ENCODE results near the gene KIAA0232.

The KIAA0232 gene

DNA sequence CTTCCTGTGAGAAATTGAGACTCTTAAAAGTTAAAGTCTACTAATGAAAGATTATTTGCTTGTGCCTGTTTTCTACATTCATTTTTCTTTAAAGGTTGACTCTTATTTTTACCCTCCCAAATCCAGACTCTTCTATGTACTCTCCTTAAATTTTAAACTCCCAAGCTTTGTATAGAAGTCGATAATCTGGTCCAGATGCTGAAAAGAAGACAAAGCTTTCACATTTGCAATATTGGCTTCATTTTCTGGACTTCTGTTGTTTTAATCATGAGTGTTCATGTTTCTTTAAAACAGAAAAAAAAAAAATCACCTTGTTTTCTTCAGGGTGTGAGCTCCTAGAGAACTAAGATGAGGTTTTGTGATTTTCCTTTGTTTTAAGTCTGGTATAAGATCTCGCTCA is 73.9 kb downstream of the KIAA0232 start:
- in situ Hi-C loops (cut with HindIII; ENCODE audit: low sequenced_read_pairs), result no loop called here
- TF ChIP-seq, protein P1, sequence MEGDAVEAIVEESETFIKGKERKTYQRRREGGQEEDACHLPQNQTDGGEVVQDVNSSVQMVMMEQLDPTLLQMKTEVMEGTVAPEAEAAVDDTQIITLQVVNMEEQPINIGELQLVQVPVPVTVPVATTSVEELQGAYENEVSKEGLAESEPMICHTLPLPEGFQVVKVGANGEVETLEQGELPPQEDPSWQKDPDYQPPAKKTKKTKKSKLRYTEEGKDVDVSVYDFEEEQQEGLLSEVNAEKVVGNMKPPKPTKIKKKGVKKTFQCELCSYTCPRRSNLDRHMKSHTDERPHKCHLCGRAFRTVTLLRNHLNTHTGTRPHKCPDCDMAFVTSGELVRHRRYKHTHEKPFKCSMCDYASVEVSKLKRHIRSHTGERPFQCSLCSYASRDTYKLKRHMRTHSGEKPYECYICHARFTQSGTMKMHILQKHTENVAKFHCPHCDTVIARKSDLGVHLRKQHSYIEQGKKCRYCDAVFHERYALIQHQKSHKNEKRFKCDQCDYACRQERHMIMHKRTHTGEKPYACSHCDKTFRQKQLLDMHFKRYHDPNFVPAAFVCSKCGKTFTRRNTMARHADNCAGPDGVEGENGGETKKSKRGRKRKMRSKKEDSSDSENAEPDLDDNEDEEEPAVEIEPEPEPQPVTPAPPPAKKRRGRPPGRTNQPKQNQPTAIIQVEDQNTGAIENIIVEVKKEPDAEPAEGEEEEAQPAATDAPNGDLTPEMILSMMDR (IDR thresholded peaks at IDR 0.05; ENCODE audit: low read depth, low read length, missing control alignments), result no peak
- no peak for DNase-seq (ENCODE audit: low read depth)
- no peak overlapping the region for H3K4me3 ChIP-seq (ENCODE audit: low read depth, low read length)

DNA sequence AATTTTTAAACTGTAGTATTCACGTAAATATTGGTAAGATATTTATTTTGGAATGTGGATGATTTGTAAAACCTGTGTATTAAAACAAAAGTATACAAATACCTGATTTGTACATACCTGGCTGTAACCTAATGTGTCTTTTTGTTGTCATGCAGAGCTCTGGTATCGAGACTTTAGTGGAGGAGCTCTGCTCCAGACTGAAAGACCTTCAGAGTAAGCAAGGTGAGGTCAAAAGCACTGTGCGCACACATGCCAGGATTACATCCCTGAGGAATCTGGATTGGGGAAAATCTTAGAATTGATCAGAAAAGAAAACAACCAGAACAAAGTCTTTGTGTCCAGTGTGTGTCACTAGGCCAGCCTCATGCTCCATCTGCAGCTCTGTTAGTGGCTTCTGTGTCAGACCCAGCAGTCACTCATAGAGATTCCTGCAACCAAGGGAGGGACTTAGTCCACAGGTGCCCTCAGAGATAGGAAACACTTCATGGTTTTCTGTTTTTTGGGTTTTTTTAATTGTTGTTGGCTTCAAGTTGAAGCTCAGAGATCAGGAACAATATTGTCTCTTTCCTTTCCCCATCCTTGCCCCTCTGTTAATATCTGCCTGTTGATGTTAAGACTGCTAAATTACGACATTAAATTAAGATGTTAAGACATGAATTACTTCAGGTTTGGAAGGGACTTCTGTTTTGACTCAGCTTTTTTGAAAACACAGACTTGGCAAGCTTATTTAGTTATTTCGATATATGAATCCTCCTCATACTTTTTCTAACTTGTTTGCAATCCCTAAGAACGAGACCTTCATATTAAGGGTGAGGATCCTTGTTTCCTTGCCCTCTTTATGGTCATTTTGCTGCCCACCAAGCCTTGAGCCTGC is 74.7 kb downstream of the KIAA0232 start:
- in situ Hi-C loops (cut with HindIII; ENCODE audit: low sequenced_read_pairs), result no loop called here
- TF ChIP-seq, protein P1 (IDR thresholded peaks at IDR 0.05; ENCODE audit: low read depth, low read length, missing control alignments), result no peak
- no peak for DNase-seq (ENCODE audit: low read depth)
- H3K4me3 ChIP-seq (ENCODE audit: low read depth, low read length), result no peak overlapping the region

DNA sequence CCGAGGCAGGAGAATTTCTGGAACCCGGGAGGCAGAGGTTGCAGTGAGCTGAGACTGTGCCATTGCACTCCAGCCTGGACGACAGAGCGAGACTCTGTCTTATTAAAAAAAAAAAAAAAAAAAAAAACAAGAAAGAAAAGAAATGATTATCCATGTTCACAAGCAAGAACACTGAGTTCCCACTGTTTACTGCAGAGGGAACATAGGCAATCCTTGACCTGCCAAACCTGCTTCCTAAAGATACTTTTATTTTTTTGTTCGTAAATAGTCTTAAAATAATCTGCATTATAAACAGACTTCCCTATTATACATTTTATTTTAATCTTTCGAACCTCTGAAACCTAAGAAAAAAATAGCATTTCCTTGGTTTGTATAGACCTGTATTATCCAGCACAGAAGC is 76.5 kb downstream of the KIAA0232 start:
- H3K4me3 ChIP-seq (ENCODE audit: low read depth, low read length), result no peak overlapping the region
- DNase-seq (ENCODE audit: low read depth), result no peak
- in situ Hi-C loops (cut with HindIII; ENCODE audit: low sequenced_read_pairs), result no loop called here
- TF ChIP-seq, protein P1 (IDR thresholded peaks at IDR 0.05; ENCODE audit: low read depth, low read length, missing control alignments), result no peak

DNA sequence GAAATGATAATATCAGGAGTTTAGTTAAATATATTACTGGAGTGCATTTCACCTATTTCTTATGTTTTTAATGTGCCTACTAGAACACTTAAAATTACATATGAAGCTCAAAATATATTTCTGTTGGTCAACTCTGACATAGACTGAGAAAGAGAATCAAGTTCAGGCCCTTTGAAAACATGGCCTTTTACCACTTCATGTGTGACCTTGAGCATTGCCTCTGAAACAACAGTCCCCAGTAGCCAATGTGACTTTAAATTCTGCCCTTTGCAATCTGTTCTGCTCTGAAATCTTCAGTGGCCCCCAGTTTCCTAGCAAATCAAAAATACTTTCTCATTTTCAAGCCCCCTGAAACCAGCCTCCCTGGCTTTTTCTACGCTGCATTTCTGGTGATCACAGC is 77.0 kb downstream of the KIAA0232 start:
- H3K4me3 ChIP-seq (ENCODE audit: low read depth, low read length), result no peak overlapping the region
- TF ChIP-seq, protein P1 (IDR thresholded peaks at IDR 0.05; ENCODE audit: low read depth, low read length, missing control alignments), result no peak
- no peak for DNase-seq (ENCODE audit: low read depth)
- in situ Hi-C loops (cut with HindIII; ENCODE audit: low sequenced_read_pairs), result no loop called here

DNA sequence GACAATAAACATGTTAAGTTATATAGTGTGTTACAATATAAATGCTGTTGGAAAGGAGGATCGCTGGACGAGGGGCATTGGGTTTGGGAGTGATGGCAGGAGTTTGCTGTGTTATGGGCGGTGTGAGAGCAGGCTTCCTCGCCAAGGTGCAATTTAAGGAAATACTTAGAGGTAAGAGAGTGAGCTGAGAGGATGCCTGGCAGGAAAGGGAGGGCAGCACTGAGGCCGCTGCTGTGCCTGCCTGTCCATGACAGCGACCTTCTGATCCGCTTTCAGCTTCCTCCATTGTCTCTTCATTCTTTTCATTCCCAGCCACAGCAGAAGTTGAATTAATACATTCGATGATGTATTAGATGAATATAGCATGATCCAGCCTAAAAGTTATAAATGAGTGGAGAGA is 85.9 kb downstream of the KIAA0232 start:
- no peak for DNase-seq (ENCODE audit: low read depth)
- in situ Hi-C loops (cut with HindIII; ENCODE audit: low sequenced_read_pairs), result no loop called here
- no peak overlapping the region for H3K4me3 ChIP-seq (ENCODE audit: low read depth, low read length)
- TF ChIP-seq, protein P1 (IDR thresholded peaks at IDR 0.05; ENCODE audit: low read depth, low read length, missing control alignments), result no peak

DNA sequence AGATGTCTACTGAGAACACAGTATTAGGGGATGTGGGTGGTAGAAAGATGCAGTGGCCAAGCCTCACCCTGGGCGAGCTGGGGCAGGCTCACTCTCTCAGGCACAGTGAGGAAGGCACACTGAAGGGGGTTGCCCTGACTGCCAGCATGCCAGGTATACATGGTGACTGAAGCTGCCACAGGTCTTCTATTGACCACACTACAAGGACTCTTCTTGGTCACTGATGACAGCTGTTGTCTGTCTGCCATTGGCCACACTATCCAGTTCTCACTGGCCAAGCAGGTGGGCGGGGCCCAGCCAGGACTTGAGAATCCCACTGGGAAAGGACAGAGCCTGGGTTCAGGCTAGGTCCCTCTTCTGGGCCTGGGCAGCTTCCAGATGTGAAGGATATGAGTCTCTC is 87.4 kb downstream of the KIAA0232 start:
- no peak overlapping the region for H3K4me3 ChIP-seq (ENCODE audit: low read depth, low read length)
- in situ Hi-C loops (cut with HindIII; ENCODE audit: low sequenced_read_pairs), result no loop called here
- DNase-seq (ENCODE audit: low read depth), result no peak
- TF ChIP-seq, protein P1 (IDR thresholded peaks at IDR 0.05; ENCODE audit: low read depth, low read length, missing control alignments), result no peak

All from astrocyte of the cerebellum (primary cell).